Measurements from ENCODE around the gene TCP11L2.
A peak's percentile ranks its signal among the peaks of the same experiment; 100 is the strongest.

Gene TCP11L2

GRCh38 chr12:106362971-106363370 is 60.4 kb downstream of the TCP11L2 start (continued):
- TF ChIP-seq ZNF202 (tag by site-specific recombination; IDR thresholded peaks at IDR 0.05; ENCODE audit: borderline replicate concordance) (no peak), ZNF394 (tag by site-specific recombination; IDR thresholded peaks at IDR 0.05; ENCODE audit: borderline replicate concordance) (peak; percentile 52; the same call in 1 of the 2 replicates), KLF16 (tag by site-specific recombination; IDR thresholded peaks at IDR 0.05) (no peak)

- Histone ChIP-seq H3K4me1 (ENCODE audit: control insufficient read depth, insufficient read depth, low read length) (no peaks in the 10 kb centered on the region), H3K36me3 (ENCODE audit: control insufficient read depth in 2 of 2, insufficient read depth in 1 of 2, low read length in 2 of 2) (peaks cover 4 to 22% of the 10 kb centered on the region in 2 experiments), H3K9me3 (ENCODE audit: control insufficient read depth, insufficient read depth, low read depth, low read length) (no peaks in the 10 kb centered on the region), H3K4me3 (ENCODE audit: low read depth, low read length) (no peak overlapping the region), H3K27ac (ENCODE audit: extremely low read depth, low read depth, low read length) (no peak overlapping the region)
- POLR2A ChIA-PET = no interaction called here
- TF ChIP-seq ZBTB1 (tag by site-specific recombination; IDR thresholded peaks at IDR 0.05) (no peak), ZFP37 (tag by site-specific recombination; IDR thresholded peaks at IDR 0.05) (no peak), ZNF394 (tag by site-specific recombination; IDR thresholded peaks at IDR 0.05; ENCODE audit: borderline replicate concordance) (no peak), ZNF140 (tag by site-specific recombination; IDR thresholded peaks at IDR 0.05) (peak; percentile 41; the same call in 1 of the 2 replicates)
- CTCF ChIA-PET = interaction anchor here (0.8 kb wide), 1 partner anchor 740 kb away, joined by 3 read pairs; no protein-coding TSS in a partner anchor
Observed at GRCh38 chr12:106364261-106364660, 61.7 kb downstream of the TCP11L2 start.

- Histone ChIP-seq H3K9me3 (ENCODE audit: control insufficient read depth, insufficient read depth, low read depth, low read length) (no peaks in the 10 kb centered on the region), H3K4me3 (ENCODE audit: low read depth, low read length) (no peak overlapping the region), H3K27ac (ENCODE audit: extremely low read depth, low read depth, low read length) (no peak overlapping the region), H3K36me3 (ENCODE audit: control insufficient read depth in 2 of 2, insufficient read depth in 1 of 2, low read length in 2 of 2) (peaks cover 4 to 36% of the 10 kb centered on the region in 2 experiments), H3K4me1 (ENCODE audit: control insufficient read depth, insufficient read depth, low read length) (no peaks in the 10 kb centered on the region)
- ChIA-PET CTCF (no interaction called here), POLR2A (interaction anchor here (1.5 kb wide), 1 partner anchor 12 kb away, joined by 3 read pairs; the partner anchor contains the start of gene POLR3B)
- TF ChIP-seq HOXA7 (CRISPR knock-in tag; IDR thresholded peaks at IDR 0.05; ENCODE audit: borderline replicate concordance) = no peak
- TF ChIP-seq ZNF529 (tag by site-specific recombination; IDR thresholded peaks at IDR 0.05; ENCODE audit: insufficient replicate concordance) = no peak
- TF ChIP-seq ZNF544 (tag by site-specific recombination; IDR thresholded peaks at IDR 0.05) = no peak
- no peak for TF ChIP-seq ZNF394 (tag by site-specific recombination; IDR thresholded peaks at IDR 0.05; ENCODE audit: borderline replicate concordance)
- no peak for TF ChIP-seq ZSCAN30 (tag by site-specific recombination; IDR thresholded peaks at IDR 0.05)
- TF ChIP-seq ZBTB11 (tag by site-specific recombination; conservative IDR thresholded peaks at IDR 0.05; ENCODE audit: low read depth) = no peak
- TF ChIP-seq SALL2 (tag by site-specific recombination; IDR thresholded peaks at IDR 0.05; ENCODE audit: borderline replicate concordance) = no peak
- TF ChIP-seq YY2 (tag by site-specific recombination; IDR thresholded peaks at IDR 0.05) = no peak
- no peak for TF ChIP-seq KLF16 (tag by site-specific recombination; IDR thresholded peaks at IDR 0.05)
- TF ChIP-seq, protein P1, sequence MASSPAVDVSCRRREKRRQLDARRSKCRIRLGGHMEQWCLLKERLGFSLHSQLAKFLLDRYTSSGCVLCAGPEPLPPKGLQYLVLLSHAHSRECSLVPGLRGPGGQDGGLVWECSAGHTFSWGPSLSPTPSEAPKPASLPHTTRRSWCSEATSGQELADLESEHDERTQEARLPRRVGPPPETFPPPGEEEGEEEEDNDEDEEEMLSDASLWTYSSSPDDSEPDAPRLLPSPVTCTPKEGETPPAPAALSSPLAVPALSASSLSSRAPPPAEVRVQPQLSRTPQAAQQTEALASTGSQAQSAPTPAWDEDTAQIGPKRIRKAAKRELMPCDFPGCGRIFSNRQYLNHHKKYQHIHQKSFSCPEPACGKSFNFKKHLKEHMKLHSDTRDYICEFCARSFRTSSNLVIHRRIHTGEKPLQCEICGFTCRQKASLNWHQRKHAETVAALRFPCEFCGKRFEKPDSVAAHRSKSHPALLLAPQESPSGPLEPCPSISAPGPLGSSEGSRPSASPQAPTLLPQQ (tag by site-specific recombination; IDR thresholded peaks at IDR 0.05) = no peak
- TF ChIP-seq, protein P2, sequence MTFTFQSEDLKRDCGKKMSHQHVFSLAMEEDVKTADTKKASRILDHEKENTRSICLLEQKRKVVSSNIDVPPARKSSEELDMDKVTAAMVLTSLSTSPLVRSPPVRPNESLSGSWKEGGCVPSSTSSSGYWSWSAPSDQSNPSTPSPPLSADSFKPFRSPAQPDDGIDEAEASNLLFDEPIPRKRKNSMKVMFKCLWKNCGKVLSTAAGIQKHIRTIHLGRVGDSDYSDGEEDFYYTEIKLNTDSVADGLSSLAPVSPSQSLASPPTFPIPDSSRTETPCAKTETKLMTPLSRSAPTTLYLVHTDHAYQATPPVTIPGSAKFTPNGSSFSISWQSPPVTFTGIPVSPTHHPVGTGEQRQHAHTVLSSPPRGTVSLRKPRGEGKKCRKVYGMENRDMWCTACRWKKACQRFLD (tag by site-specific recombination; IDR thresholded peaks at IDR 0.05) = no peak
- TF ChIP-seq ZNF148 (tag by site-specific recombination; IDR thresholded peaks at IDR 0.05; ENCODE audit: borderline replicate concordance) = no peak
- no peak for TF ChIP-seq ZBTB44 (tag by site-specific recombination; IDR thresholded peaks at IDR 0.05)
- no peak for TF ChIP-seq ZNF239 (tag by site-specific recombination; IDR thresholded peaks at IDR 0.05)
Observed at GRCh38 chr12:106369624-106370346, 67.3 kb downstream of the TCP11L2 start.
